GM19023 (cell line): ENCODE data around the gene HDAC7.

Experiments
- ATAC-seq: cut with Tn5 transposase; IDR thresholded peaks from one replicate; pipeline ENCODE4 v1.9.1; 2021; ENCODE audit warnings: mild to moderate bottlenecking, moderate library complexity; ENCODE audit not compliant: unreplicated experiment

HDAC7 gene

GRCh38 chr12:47833591-47834012 lies 13.9 kb upstream of the HDAC7 start:
- ATAC-seq: no peak

GRCh38 chr12:47832263-47832933 lies 12.7 kb upstream of the HDAC7 start:
- no peak for ATAC-seq

GRCh38 chr12:47829584-47829983 lies 9.9 kb upstream of the HDAC7 start:
- ATAC-seq: no peak

DNA sequence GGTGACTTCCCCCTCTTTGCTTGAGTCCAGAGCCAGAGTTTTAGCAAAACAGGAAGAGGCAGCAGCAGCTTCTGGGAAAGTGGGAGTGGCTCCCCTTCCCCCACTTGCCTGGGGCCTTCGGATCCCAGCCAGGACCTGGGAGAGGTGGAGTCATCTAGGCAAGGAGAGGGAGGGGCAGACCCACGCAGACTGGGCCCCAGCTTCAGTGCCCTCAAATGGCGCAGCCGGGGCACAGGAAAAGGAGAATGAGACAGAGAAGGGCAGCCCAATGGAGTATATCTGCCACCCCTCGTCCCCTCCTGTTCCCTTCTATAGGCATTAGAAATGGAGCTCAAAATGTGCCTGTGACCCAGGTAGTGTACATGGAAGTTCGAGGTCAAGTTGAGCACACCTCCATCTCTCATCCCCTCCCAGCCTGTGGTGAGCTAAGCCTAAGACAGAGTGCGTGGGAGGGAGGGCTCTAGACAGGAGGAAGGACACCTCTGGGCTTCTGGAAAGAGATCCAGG lies 9.3 kb upstream of the HDAC7 start:
- ATAC-seq: no peak

- no peak for ATAC-seq
These were observed 8.6 kb upstream of the HDAC7 start for GRCh38 chr12:47828008-47828975.

DNA sequence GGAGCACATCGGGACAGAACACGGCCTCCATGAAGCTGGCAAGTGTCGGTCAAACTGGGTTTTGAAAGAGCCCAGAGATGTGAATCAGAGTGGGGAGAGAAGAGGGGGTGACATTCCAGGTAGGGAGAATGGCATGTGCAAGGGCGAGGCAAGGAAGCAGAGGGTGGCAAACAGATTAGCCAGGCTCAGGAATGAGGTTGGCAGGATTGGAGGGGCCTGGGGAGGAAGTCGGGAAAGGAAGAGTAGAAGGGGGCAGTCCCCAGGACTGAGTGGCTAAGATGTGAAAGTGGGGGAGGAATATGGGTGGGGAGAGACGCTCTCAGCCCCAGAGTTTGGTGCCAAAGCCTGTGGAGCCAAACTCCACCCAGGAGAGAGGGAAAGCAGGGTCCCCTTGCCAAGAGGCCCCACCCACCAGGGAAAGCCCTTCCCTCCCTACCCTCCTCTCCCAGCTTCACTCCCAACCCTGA lies 5.5 kb upstream of the HDAC7 start:
- no peak for ATAC-seq

DNA sequence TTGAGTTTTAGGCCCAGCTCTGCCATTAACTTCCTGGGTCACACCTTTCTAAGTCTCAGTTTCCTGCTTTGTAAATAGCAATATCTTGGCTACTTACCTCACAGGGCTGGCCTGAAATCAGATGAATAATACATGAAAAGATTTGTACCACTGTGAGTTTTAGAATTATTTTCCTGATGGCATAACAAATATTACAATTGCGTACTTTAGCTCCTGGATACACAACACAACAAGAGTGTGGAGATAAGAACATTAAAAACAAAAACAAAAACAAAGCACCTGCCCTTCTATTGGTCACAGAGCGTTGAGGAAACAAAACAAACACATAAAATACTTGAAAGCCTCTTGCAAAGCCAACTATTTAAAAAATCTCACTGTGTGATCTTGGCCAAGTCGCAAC lies 4.9 kb upstream of the HDAC7 start:
- no peak for ATAC-seq

- ATAC-seq: no peak
These were observed 4.5 kb upstream of the HDAC7 start for GRCh38 chr12:47824198-47824597.

DNA sequence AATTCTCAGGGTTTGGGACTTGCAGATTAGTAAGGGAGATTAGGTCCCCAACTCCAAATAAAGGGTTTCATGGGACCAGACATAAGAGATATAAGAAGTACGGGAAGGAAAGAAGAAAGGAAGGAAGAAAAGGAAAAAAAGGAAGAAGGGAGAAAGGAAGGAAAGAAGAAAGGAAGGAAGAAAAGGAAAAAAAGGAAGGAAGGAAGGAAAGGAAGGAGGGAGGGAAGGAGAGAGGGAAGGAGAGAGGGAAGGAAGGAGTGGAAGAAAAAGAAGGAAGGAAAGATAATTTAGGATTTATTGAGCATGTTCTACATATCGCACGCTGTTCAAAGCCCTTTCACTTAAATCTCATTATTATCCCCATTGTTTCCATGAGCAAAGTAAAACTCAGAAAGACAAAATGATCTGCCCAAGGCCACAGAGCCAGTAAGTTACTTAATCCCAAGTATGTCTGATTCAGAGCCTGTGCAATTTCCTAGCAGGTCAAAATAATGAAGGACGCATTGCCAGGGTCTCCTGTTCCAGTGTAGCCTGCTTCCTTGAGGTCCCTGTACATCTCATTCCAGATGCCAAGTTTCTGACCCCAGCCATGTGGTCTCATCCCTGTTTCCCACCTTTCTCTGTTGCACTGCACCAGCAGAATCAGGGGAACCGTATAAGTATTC lies 3.9 kb upstream of the HDAC7 start:
- no peak for ATAC-seq

- no peak for ATAC-seq
These were observed 3.2 kb upstream of the HDAC7 start for GRCh38 chr12:47822863-47823262.

GRCh38 chr12:47822401-47822800 lies 2.7 kb upstream of the HDAC7 start:
- ATAC-seq: no peak

- ATAC-seq: no peak
These were observed 1.6 kb upstream of the HDAC7 start for GRCh38 chr12:47821346-47821706.

DNA sequence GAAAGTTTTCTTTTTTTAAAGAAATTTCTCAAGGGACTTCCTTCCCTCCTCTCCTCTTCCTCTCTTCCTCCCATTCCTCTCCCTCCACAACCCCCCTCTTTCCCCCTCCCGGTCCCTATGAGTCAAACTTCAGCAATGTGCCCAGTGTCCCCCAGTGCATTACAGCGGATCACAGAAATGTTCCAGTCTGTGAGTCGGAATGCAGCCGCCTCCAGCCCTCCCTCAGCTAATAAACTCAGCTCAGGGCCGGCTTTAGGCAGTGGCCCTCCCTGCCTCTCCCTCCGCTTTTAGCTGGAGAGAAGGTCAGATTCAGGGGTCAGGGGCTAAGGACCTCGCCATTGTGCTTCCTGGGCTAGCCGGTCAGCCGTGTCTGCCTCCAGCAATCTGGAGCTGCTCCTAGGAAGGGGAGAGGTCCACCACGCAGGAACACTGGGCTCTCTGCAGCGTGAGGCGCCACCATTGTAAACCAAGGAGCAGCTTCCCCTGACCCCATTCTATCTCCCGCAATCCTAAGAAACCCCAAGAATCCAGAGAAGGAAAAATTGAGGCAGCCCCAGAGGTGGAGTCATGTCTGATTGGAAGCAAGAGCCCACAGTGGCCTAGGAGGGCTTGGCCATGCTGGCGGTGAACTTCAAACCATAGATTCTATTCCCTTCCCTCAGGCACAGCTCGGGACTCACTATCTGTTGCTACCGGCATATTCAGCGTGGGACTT lies 1.1 kb upstream of the HDAC7 start:
- no peak for ATAC-seq

DNA sequence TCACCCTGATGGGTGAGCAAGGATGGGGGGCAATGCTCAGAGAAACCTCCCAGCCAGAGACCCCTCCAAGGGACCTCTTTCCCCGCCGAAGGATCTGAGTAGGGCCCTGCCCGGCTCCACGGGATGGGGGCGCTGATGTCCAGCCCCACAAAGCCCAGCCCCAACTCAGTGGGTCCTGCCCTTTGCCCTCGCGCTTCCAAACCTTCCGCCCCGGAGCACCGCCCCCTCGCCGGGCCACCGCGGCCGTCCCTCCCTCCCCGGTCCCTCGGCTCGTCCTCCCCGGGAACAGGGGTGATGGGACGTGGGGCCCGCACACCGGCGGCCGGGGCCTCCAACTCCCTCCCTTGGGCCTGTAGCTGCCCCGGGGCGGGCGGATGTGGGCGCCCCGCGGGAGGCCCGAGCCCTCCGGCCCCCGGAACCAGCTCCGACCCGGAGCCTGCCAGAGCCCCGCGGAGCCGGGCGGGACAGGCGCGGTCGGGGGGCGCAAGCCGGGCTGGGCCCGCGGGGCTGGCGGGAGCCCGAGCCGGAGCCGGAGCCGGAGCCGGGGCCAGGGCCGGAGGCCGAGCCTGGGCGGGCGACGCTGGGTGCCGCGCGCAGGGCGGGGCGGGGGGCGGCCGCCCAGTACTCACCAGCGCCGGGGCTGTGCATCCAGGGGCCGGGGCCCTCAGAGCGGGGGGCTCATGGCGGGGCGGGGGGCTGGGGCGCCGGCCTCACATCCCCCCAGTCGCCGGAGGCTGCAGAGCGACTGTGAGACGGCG lies 386 bp downstream of the HDAC7 start:
- peak; percentile 61 for ATAC-seq

GRCh38 chr12:47818467-47819137 lies 1.1 kb downstream of the HDAC7 start:
- peak; percentile 12 for ATAC-seq

DNA sequence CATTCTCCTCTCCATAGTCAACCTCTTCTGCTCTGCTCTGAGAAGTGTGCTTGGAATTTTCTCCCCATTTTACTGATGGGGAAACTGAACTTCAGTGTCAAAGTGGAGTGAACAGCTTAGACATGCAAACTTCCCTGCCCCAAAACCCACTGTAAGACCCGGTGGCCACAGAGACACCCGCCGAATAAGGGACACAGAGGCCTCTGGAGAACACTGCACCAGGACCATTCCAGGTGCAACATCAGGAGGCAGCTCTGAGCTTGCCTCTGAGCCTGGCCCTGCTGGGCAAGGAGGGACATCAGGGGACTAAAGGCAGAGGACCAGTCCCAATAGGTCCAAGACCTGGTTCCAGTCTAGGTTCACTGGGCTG lies 1.7 kb downstream of the HDAC7 start:
- no peak for ATAC-seq

DNA sequence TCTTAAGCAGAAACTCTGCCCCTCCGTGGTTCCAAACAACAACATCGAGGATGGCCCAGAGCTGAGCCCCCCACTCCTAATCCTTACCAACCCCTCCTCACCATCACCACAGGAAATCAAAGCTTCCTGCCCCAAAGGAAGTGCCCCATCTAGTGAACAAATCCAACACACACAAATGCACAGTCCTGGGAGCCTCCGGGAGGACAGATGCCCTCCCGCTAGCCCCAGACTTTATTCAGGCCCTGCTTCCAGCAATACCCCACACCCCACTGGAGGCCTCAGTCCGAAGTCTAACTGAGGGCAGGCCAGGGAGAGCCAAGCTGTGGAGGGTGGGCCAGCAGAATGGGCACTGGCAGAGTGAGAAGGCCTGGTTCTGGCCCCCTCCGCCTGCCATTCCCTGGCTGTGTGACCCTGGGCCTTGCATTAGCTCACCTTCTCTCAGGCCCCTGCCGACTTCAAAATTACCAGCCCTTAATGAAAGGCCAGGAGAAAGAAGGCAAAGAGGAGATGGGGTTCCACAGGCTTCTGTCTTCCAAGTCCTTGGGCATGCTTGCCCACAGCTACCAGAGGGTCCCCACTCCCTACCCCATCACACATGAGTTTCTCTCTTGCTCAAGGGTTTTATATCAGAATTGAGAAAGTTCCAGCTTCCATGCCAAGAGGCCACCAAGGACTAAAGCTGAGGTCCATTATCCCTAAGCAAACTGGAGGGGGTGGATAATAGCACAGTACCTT lies 2.3 kb downstream of the HDAC7 start:
- no peak for ATAC-seq

DNA sequence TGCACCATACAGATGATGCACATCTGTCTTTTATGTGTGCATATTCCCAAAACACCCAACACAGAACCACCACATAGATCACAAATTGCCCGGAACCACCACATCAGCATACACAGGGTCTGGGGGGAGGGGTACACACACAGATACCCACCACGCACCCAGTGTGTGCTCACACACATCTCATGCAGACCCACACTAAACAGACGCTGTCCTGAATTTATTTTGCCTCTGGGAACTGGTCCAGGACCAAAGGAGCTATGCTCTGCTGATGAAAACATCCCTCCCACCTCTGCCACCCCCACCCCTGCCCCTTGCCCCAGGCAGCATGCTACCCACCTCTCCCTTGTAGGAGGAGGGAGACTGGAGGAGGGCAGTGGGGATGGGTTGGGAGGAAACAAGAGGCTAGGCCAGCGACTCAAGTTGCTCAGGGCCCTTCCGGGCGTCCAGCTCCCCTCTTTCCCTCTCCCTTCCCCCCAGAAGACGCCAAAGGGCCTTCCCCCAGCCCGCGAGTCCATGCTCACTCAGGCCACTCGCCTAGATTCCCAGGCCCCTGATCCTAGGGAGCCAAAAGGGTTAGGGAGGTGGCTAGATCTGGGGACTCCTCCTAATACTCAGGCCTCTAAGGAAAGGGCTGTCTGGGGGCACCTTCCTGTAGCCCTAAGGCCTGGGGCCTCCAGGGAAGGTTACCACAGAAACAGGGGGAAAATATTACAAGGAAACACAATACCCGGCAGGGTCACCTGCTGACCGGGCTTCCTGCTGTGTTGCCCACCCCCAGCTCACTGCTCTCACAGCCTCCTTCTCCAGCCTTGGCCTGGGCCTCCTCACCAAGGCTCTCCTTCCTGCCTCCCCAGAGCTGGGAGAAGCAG lies 3.1 kb downstream of the HDAC7 start:
- no peak for ATAC-seq
